HepG2 (cell line): ENCODE results near the gene FRMD4B. TPM values are rescaled to one million over a fixed set of nuclear protein-coding genes. Genes with fewer than 3 reads are reported as not detected.

Source experiments
- ARHGAP35 ChIP-seq: sonication (generic); formaldehyde crosslinking; IDR thresholded peaks from 2 replicates; pipeline ENCODE4 v1.9.0; 2022; ENCODE audit warnings: mild to moderate bottlenecking, inconsistent platforms, moderate library complexity, missing genetic modification reagents, borderline replicate concordance
- KAT7 ChIP-seq: IDR thresholded peaks from 2 replicates; pipeline ENCODE4 v1.6.1; 2018; ENCODE audit warnings: borderline replicate concordance, missing compliant biosample characterization
- SETDB1 ChIP-seq: sonication (generic); formaldehyde crosslinking; IDR thresholded peaks from 2 replicates; pipeline ENCODE4 v1.5.1; 2020; ENCODE audit warnings: missing genetic modification reagents, mild to moderate bottlenecking, borderline replicate concordance
- TAF15 ChIP-seq: fragments of 200-400 bp; formaldehyde crosslinking; IDR thresholded peaks from one replicate; pipeline ENCODE4 v1.6.1; 2018; ENCODE audit warnings: mild to moderate bottlenecking, low read depth, low read length; ENCODE audit not compliant: poor library complexity, severe bottlenecking
- TBX3 ChIP-seq: fragments of 450-650 bp; IDR thresholded peaks from 2 replicates; pipeline ENCODE4 v1.6.1; 2017; ENCODE audit warnings: antibody characterized with exemption, mild to moderate bottlenecking, inconsistent platforms, borderline replicate concordance
- TERF1 ChIP-seq: sonication (generic); formaldehyde crosslinking; IDR thresholded peaks from 2 replicates; pipeline ENCODE4 v1.8.0; 2022; ENCODE audit warnings: mild to moderate bottlenecking, missing genetic modification reagents, moderate library complexity
- ZNF383 ChIP-seq: sonication (generic); formaldehyde crosslinking; IDR thresholded peaks from 2 replicates; pipeline ENCODE4 v1.4.0; 2020; ENCODE audit warnings: missing genetic modification reagents, mild to moderate bottlenecking, borderline replicate concordance
- ZNF619 ChIP-seq: sonication (generic); formaldehyde crosslinking; IDR thresholded peaks from 2 replicates; pipeline ENCODE4 v1.4.0; 2020; ENCODE audit warnings: mild to moderate bottlenecking, missing genetic modification reagents
- ZNF670 ChIP-seq: sonication (generic); formaldehyde crosslinking; IDR thresholded peaks from 2 replicates; pipeline ENCODE4 v1.8.0; 2022; ENCODE audit warnings: mild to moderate bottlenecking, missing genetic modification reagents, borderline replicate concordance
- ZNF841 ChIP-seq: sonication (generic); formaldehyde crosslinking; IDR thresholded peaks from 2 replicates; pipeline ENCODE4 v1.8.1; 2023; ENCODE audit warnings: missing genetic modification reagents, borderline replicate concordance
- ZNF879 ChIP-seq: sonication (generic); formaldehyde crosslinking; IDR thresholded peaks from 2 replicates; pipeline ENCODE4 v1.8.1; 2023; ENCODE audit warnings: missing genetic modification reagents
- polyA plus RNA-seq, 8 experiments: library from polyadenylated mRNA; depleted of rRNA in 3 of 8; stranded (reverse) in 7 of 8; unstranded in 1 of 8; fragments of >200 nt; fragmentation: Illumina TruSeq in 4 of 8; extraction: Trizol in 4 of 8; gene quantifications; 2 replicates each; pipeline versions ENCODE4 v1.2.1 to v1.2.3, GENCODE V29; 2011 to 2016; ENCODE audit warnings: low read depth in 4 of 8, missing spikeins in 1 of 8, mixed read lengths in 1 of 8; ENCODE audit not compliant: insufficient read depth in 1 of 8
- total RNA-seq, 5 experiments: library from RNA; depleted of rRNA; stranded (reverse); fragments of >200 nt; fragmentation: Illumina TruSeq; extraction: Trizol; gene quantifications; 2 replicates each; pipeline ENCODE4 v1.2.3, GENCODE V29; 2016; ENCODE audit warnings: low read depth in 1 of 5
- TF ChIP-seq, protein P1 (sequence below): sonication (generic); formaldehyde crosslinking; IDR thresholded peaks from 2 replicates; pipeline ENCODE4 v1.5.1; 2020; ENCODE audit warnings: mild to moderate bottlenecking, moderate library complexity, missing genetic modification reagents
- TF ChIP-seq, protein P2 (sequence below): sonication (generic); formaldehyde crosslinking; IDR thresholded peaks from 2 replicates; pipeline ENCODE4 v1.8.1; 2023; ENCODE audit warnings: mild to moderate bottlenecking, inconsistent platforms, moderate library complexity, missing genetic modification reagents, borderline replicate concordance
- TF ChIP-seq, protein P3 (sequence below): IDR thresholded peaks from 2 replicates; pipeline ENCODE4 v1.6.1; 2016; ENCODE audit warnings: missing genetic modification reagents, missing compliant biosample characterization

The FRMD4B gene
- total and polyA plus RNA-seq, 2 of the 13 experiments (the other 11 are each of a cell fraction or from before 2014, with no cell fraction given) = 3.0 to 3.3 TPM

- no peak for TF ChIP-seq ZNF383 (CRISPR knock-in tag)
- TF ChIP-seq ZNF670 (CRISPR knock-in tag) = no peak
- TF ChIP-seq TERF1 (CRISPR knock-in tag) = no peak
- TF ChIP-seq TBX3 = no peak
- TF ChIP-seq SETDB1 (CRISPR knock-in tag) = no peak
- TF ChIP-seq ZNF841 = no peak
- no peak for TF ChIP-seq TAF15
- no peak for TF ChIP-seq ARHGAP35 (CRISPR knock-in tag)
- TF ChIP-seq, protein P1, sequence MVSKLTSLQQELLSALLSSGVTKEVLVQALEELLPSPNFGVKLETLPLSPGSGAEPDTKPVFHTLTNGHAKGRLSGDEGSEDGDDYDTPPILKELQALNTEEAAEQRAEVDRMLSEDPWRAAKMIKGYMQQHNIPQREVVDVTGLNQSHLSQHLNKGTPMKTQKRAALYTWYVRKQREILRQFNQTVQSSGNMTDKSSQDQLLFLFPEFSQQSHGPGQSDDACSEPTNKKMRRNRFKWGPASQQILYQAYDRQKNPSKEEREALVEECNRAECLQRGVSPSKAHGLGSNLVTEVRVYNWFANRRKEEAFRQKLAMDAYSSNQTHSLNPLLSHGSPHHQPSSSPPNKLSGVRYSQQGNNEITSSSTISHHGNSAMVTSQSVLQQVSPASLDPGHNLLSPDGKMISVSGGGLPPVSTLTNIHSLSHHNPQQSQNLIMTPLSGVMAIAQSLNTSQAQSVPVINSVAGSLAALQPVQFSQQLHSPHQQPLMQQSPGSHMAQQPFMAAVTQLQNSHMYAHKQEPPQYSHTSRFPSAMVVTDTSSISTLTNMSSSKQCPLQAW (CRISPR knock-in tag) = no peak
- TF ChIP-seq KAT7 (CRISPR knock-in tag) = no peak
- TF ChIP-seq, protein P2, sequence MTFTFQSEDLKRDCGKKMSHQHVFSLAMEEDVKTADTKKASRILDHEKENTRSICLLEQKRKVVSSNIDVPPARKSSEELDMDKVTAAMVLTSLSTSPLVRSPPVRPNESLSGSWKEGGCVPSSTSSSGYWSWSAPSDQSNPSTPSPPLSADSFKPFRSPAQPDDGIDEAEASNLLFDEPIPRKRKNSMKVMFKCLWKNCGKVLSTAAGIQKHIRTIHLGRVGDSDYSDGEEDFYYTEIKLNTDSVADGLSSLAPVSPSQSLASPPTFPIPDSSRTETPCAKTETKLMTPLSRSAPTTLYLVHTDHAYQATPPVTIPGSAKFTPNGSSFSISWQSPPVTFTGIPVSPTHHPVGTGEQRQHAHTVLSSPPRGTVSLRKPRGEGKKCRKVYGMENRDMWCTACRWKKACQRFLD = no peak
- TF ChIP-seq ZNF879 = no peak
- TF ChIP-seq ZNF619 = no peak
- TF ChIP-seq, protein P3, sequence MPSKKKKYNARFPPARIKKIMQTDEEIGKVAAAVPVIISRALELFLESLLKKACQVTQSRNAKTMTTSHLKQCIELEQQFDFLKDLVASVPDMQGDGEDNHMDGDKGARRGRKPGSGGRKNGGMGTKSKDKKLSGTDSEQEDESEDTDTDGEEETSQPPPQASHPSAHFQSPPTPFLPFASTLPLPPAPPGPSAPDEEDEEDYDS (CRISPR knock-in tag) = no peak
These were observed 17.6 kb upstream of the FRMD4B start (continued) for GRCh38 chr3:69403454-69403853.
